Heart left ventricle (tissue), 16 donors: ENCODE data around the gene EMC1. TPM values are rescaled to one million over a fixed set of nuclear protein-coding genes. Genes with fewer than 3 reads are reported as not detected.
"Not testable (repeated sequence)": the region's sequence is repeated elsewhere in the genome, so short reads cannot be mapped to it uniquely, and the experiment has no call there.

Experiments used
- ATAC-seq, 4 donors: fragments of 200-7000 bp; cut with Tn5 transposase; one replicate each; pipeline ENCODE4 v1.9.1; 2020 to 2022; ENCODE audit warnings: moderate library complexity in 4 of 4, mild to moderate bottlenecking in 3 of 4, moderate number of reproducible peaks in 1 of 4
- DNase-seq, 5 donors: peaks; one replicate each; pipeline ENCODE4 v3.0.0-alpha.2; 2020
- H3K27ac ChIP-seq, 12 donors: fragments of 200-600 bp; sonication (generic) in 4 of 12; one replicate each; pipeline versions ENCODE4 v1.5.0 to v1.8.0; 2016 to 2022; ENCODE audit warnings: mild to moderate bottlenecking in 2 of 12
- H3K27me3 ChIP-seq, 9 donors: fragments of 200-600 bp; sonication (generic) in 2 of 9; one replicate each; pipeline versions ENCODE4 v1.5.1 to v1.8.0; 2016 to 2022; ENCODE audit warnings: mild to moderate bottlenecking in 3 of 9
- H3K36me3 ChIP-seq, 9 donors: fragments of 200-600 bp; sonication (generic) in 2 of 9; one replicate each; pipeline versions ENCODE4 v1.5.0 to v1.8.0; 2018 to 2022; ENCODE audit warnings: mild to moderate bottlenecking in 2 of 9
- H3K4me1 ChIP-seq, 12 donors: fragments of 200-600 bp; sonication (generic) in 4 of 12; one replicate each; pipeline versions ENCODE4 v1.5.0 to v1.8.0; 2016 to 2022; ENCODE audit warnings: mild to moderate bottlenecking in 3 of 12
- H3K4me3 ChIP-seq, 12 donors: fragments of 200-600 bp; sonication (generic) in 4 of 12; one replicate each; pipeline versions ENCODE4 v1.5.0 to v1.8.0; 2017 to 2022; ENCODE audit warnings: mild to moderate bottlenecking in 9 of 12, moderate library complexity in 4 of 12
- H3K9me3 ChIP-seq, 12 donors: fragments of 200-600 bp; sonication (generic) in 4 of 12; one replicate each; pipeline versions ENCODE4 v1.5.0 to v1.8.0; 2016 to 2022; ENCODE audit warnings: mild to moderate bottlenecking in 1 of 12
- POLR2A ChIP-seq, 2 donors: fragments of 450-650 bp; IDR thresholded peaks; one replicate each; pipeline ENCODE4 v1.6.1; 2017; ENCODE audit warnings: antibody characterized with exemption in 2 of 2, mild to moderate bottlenecking in 2 of 2, moderate library complexity in 2 of 2
- WGBS, 4 donors: extraction: QIAGEN DNeasy Blood & Tissue Kit in 2 of 4; methylation state at CpG; one replicate each; pipeline versions ENCODE4 v1.1.5 to v1.1.7; 2013 to 2018; 5-methylcytosine and 5-hydroxymethylcytosine counted together
- intact Hi-C, 10 donors: fragments of 100-400 bp; cut with DNase I; formaldehyde crosslinking; loops; one replicate each; pipeline versions ENCODE4 v1.11.1 to v1.14.2; 2022
- polyA plus RNA-seq, 2 donors: library from polyadenylated mRNA; stranded (reverse); fragments of 200-250 nt; gene quantifications; one replicate each; pipeline ENCODE4 v1.2.3, GENCODE V29; 2013
- total RNA-seq, 9 donors: library from RNA; depleted of rRNA in 2 of 9; stranded (reverse); fragments of >200 nt in 2 of 9; fragmentation: NEBNext Ultra II Directional in 3 of 9; extraction: Animal tissue kit (Norgen Biotek cat#: 25700) in 3 of 9; gene quantifications; one replicate each; pipeline versions ENCODE4 v1.1.0 to v1.2.4, GENCODE V29; 2016 to 2023
- TF ChIP-seq, protein P1 (sequence below), 12 donors: fragments of 200-600 bp; sonication (generic) in 4 of 12; IDR thresholded peaks; one replicate each; pipeline versions ENCODE4 v1.5.0 to v1.8.0; 2018 to 2022; ENCODE audit warnings: antibody characterized with exemption in 12 of 12, mild to moderate bottlenecking in 5 of 12
- donor health status: ischemic (EF 13 %, LVEDD 7.1; RV severe dilation, severe dysfunction).
- donor health status: healthy with polysubstance abuse.
- donor health status: DM: no; HTN: yes; CAD: no.
- donor health status: DM: no; HTN: no; CAD: no.
- donor health status: ischemic (EF 25% LVEDD 6.9; RV normal size, moderate dysfunction).
- donor health status: ischemic (EF 25% LVEDD 5.7; RV mildly dilated, moderate dysfunction).
- donor health status: healthy.
- donor health status: DM: yes; HTN: yes; CAD: no.
- donor health status: ischemic (EF 35%, LVEDD 5.7; RV mildly dilated, moderate dysfunction).
- donor health status: nonischemic (EF 11% LVEDD 7.7; RV severe dilation, severe dysfunction).
- donor health status: DM: yes; HTN: yes; CAD: no.
- donor health status: PGD.
- donor health status: ischemic (EF 29% LVEDD 5.4; RV normal size, mild dysfunction).
- donor health status: nonischemic (EF 23%, LVEDD 6.1; RV moderate dilation, normal function).

EMC1 gene
- total and polyA plus RNA-seq, 11 donors, result 10.1 to 54.5 (median 28.9) TPM

DNA sequence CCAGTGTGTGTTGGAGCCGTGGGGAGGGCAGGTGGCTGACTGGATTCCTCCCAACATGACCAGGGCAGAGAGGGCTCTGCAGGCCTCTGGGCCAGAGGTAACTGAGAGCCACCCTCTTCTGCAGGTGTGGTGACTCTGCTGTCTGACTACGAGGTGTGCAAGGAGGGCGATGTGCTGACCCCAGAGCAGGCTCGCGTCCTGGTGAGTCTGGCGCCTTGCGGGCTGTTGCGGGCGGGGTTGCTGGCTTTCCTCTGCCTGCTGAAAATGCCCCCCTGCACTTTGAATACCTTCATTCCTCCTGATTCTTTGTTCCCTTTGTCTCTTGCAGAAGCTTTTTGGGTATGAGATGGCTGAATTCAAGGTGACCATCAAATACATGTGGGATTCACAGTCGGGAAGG is 7.0 kb upstream of the EMC1 start:
- Histone ChIP-seq H3K27ac (no peak overlapping the region), H3K27me3 (no peaks in the 10 kb centered on the region), H3K4me1 (peaks cover 0 to 18% (median 3%) of the 10 kb centered on the region in 12 donors), H3K4me3 (no peak overlapping the region), H3K9me3 (no peaks in the 10 kb centered on the region), H3K36me3 (peaks cover 0 to 57% (median 49%) of the 10 kb centered on the region in 9 donors)
- DNase-seq, result no peak
- ATAC-seq, result no peak
- 84 to 97% (median 96%) methylated on average over 10 of the region's 10 CpGs for WGBS, 4 donors
- TF ChIP-seq POLR2A (IDR thresholded peaks at IDR 0.05), result no peak
- TF ChIP-seq, protein P1, sequence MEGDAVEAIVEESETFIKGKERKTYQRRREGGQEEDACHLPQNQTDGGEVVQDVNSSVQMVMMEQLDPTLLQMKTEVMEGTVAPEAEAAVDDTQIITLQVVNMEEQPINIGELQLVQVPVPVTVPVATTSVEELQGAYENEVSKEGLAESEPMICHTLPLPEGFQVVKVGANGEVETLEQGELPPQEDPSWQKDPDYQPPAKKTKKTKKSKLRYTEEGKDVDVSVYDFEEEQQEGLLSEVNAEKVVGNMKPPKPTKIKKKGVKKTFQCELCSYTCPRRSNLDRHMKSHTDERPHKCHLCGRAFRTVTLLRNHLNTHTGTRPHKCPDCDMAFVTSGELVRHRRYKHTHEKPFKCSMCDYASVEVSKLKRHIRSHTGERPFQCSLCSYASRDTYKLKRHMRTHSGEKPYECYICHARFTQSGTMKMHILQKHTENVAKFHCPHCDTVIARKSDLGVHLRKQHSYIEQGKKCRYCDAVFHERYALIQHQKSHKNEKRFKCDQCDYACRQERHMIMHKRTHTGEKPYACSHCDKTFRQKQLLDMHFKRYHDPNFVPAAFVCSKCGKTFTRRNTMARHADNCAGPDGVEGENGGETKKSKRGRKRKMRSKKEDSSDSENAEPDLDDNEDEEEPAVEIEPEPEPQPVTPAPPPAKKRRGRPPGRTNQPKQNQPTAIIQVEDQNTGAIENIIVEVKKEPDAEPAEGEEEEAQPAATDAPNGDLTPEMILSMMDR (IDR thresholded peaks at IDR 0.05), result no peak
- intact Hi-C loops, result loop anchor here in 4 of 10 donors (10.0 kb wide), 1 partner anchor 396 kb away; no protein-coding TSS in a partner anchor

DNA sequence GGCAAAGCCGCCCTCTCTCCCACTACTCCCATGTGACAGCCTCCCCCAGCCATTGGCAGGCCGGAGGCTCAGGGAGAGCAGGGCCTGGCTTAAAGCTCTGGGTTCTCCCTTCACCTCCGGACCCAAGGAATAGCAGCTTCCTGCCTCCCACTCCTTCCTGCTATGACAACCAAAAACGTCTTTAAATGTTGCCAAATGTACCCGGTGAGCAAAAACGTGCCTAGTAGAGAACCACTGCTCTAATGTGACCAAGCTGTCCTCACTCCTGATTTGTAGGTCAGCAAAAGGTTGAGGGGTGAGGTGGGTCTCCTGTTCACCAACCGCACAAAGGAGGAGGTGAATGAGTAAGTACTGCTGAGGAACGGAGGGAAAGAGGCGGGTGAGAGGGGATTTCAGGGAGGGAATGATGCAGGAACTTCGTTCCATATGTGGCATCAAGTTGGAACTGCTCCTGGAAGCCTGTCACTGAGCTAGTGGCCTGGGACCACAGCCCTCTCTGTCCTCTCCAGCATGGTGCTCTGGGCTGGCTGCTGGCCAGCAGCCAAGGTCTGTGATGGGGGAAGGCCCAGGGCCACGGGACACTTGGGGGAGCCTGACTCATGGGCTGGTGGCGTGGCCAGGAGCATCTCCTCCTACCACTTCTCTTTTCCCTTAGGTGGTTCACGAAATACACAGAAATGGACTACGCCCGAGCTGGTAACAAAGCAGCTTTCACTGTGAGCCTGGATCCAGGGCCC is 6.0 kb upstream of the EMC1 start:
- H3K36me3 ChIP-seq, result peaks cover 0 to 57% (median 49%) of the 10 kb centered on the region in 9 donors
- DNase-seq, result peak in 4 of 5 donors; percentile 52 to 58 (median 54)
- no peaks in the 10 kb centered on the region for H3K9me3 ChIP-seq
- 42 to 61% (median 51%) methylated on average over 15 of the region's 15 CpGs for WGBS, 4 donors
- peak; percentile 65 to 84 (median 76) for ATAC-seq
- no peaks in the 10 kb centered on the region for H3K27me3 ChIP-seq
- peak overlapping the region in 2 of 12 donors; percentile 18 for H3K27ac ChIP-seq
- TF ChIP-seq POLR2A (IDR thresholded peaks at IDR 0.05), result no peak
- TF ChIP-seq, protein P1 (IDR thresholded peaks at IDR 0.05), result no peak
- H3K4me1 ChIP-seq, result peaks cover 3 to 28% (median 12%) of the 10 kb centered on the region in 12 donors
- intact Hi-C loops, result loop anchor here in 4 of 10 donors (10.0 kb wide), 1 partner anchor 397 kb away; no protein-coding TSS in a partner anchor
- no peak overlapping the region for H3K4me3 ChIP-seq

GRCh38 chr1:19256301-19256700 is 5.0 kb upstream of the EMC1 start:
- not testable (repeated sequence) for ATAC-seq
- intact Hi-C loops, result loop anchor here in 4 of 10 donors (10.0 kb wide), 1 partner anchor 398 kb away; no protein-coding TSS in a partner anchor
- WGBS, 4 donors, result 91 to 98% (median 95%) methylated on average over 5 of the region's 5 CpGs

DNA sequence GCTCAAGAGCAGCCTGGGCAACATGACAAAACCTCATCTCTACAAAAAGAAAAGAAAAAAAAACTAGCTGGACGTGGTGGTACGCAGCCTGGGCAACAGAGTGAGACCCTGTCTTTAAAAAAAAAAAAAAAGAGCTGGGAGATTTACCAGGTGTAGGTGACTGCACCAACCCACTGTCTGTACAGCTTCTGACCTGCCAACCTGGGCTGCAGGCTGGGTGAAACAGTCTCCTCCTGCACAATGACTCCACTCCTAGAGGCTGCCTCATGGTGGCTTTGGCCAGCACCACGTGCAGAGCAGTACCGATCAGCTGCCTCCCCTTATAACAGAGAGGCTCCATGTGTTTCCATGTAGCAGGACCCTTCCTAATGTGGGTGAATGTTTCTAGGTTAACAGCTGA is 4.0 kb upstream of the EMC1 start:
- TF ChIP-seq, protein P1 (IDR thresholded peaks at IDR 0.05), result no peak
- TF ChIP-seq POLR2A (IDR thresholded peaks at IDR 0.05), result no peak
- Histone ChIP-seq H3K27ac (no peak overlapping the region), H3K4me1 (peaks cover 3 to 38% (median 23%) of the 10 kb centered on the region in 12 donors), H3K9me3 (no peaks in the 10 kb centered on the region), H3K27me3 (no peaks in the 10 kb centered on the region), H3K36me3 (peaks cover 0 to 52% (median 45%) of the 10 kb centered on the region in 9 donors), H3K4me3 (no peak overlapping the region)
- 82 to 96% (median 87%) methylated on average over 4 of the region's 4 CpGs for WGBS, 4 donors
- DNase-seq (no peak), ATAC-seq (no peak)
- intact Hi-C loops, result loop anchor here in 4 of 10 donors (10.0 kb wide), 1 partner anchor 400 kb away; no protein-coding TSS in a partner anchor

More at GRCh38 chr1:19256301-19256700, 5.0 kb upstream of the EMC1 start:
- Histone ChIP-seq H3K4me1 (peaks cover 3 to 31% (median 16%) of the 10 kb centered on the region in 12 donors), H3K36me3 (peaks cover 0 to 57% (median 49%) of the 10 kb centered on the region in 9 donors)
- not testable (repeated sequence) for H3K27ac ChIP-seq, H3K27me3 ChIP-seq, H3K4me3 ChIP-seq, H3K9me3 ChIP-seq, DNase-seq
